ENCODE data around the gene QSOX2. TPM values are rescaled to one million over a fixed set of nuclear protein-coding genes. Genes with fewer than 3 reads are reported as not detected.

The QSOX2 gene
- total RNA-seq, 1 donor from 2014 or later = 14.0 TPM

GRCh38 chr9:136157477-136158265 is 87.9 kb downstream of the QSOX2 start:
- TF ChIP-seq, protein P1, sequence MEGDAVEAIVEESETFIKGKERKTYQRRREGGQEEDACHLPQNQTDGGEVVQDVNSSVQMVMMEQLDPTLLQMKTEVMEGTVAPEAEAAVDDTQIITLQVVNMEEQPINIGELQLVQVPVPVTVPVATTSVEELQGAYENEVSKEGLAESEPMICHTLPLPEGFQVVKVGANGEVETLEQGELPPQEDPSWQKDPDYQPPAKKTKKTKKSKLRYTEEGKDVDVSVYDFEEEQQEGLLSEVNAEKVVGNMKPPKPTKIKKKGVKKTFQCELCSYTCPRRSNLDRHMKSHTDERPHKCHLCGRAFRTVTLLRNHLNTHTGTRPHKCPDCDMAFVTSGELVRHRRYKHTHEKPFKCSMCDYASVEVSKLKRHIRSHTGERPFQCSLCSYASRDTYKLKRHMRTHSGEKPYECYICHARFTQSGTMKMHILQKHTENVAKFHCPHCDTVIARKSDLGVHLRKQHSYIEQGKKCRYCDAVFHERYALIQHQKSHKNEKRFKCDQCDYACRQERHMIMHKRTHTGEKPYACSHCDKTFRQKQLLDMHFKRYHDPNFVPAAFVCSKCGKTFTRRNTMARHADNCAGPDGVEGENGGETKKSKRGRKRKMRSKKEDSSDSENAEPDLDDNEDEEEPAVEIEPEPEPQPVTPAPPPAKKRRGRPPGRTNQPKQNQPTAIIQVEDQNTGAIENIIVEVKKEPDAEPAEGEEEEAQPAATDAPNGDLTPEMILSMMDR (IDR thresholded peaks at IDR 0.05; ENCODE audit: unreplicated experiment) = no peak
- no peaks in the 10 kb centered on the region for H3K9me3 Mint-ChIP-seq (ENCODE audit: unreplicated experiment)
- no peak overlapping the region for H3K4me3 Mint-ChIP-seq (ENCODE audit: unreplicated experiment)
- no peaks in the 10 kb centered on the region for H3K36me3 Mint-ChIP-seq (ENCODE audit: low read depth, unreplicated experiment)
- no peak for DNase-seq (ENCODE audit: low spot score)
- no peak overlapping the region for H3K27ac Mint-ChIP-seq (ENCODE audit: unreplicated experiment)
- peaks cover 3% of the 10 kb centered on the region for H3K27me3 Mint-ChIP-seq (ENCODE audit: unreplicated experiment)
- no peaks in the 10 kb centered on the region for H3K4me1 Mint-ChIP-seq (ENCODE audit: unreplicated experiment)

Other genes starting within 250 kb of the QSOX2 start
- gene NACC2, start 150.5 kb downstream of the QSOX2 start, total RNA-seq (ENCODE audit: unreplicated experiment) = 9.6 TPM
- 33.6 TPM for gene TMEM250, start 126.9 kb downstream of the QSOX2 start, total RNA-seq (ENCODE audit: unreplicated experiment)
- not detected for gene LHX3, start 40.7 kb downstream of the QSOX2 start, total RNA-seq (ENCODE audit: unreplicated experiment)
- 0.05 TPM for gene CCDC187, start 58.3 kb upstream of the QSOX2 start, total RNA-seq (ENCODE audit: unreplicated experiment)
- gene GPSM1, start 81.7 kb upstream of the QSOX2 start, total RNA-seq (ENCODE audit: unreplicated experiment) = 31.7 TPM
- gene DNLZ, start 117.9 kb upstream of the QSOX2 start, total RNA-seq (ENCODE audit: unreplicated experiment) = 14.5 TPM
- 0.41 TPM for gene CARD9, start 127.9 kb upstream of the QSOX2 start, total RNA-seq (ENCODE audit: unreplicated experiment)
- gene SNAPC4, start 154.4 kb upstream of the QSOX2 start, total RNA-seq (ENCODE audit: unreplicated experiment) = 13.5 TPM
- 45.0 TPM for gene ENTR1, start 164.8 kb upstream of the QSOX2 start, total RNA-seq (ENCODE audit: unreplicated experiment)
- 61.3 TPM for gene PMPCA, start 164.8 kb upstream of the QSOX2 start, total RNA-seq (ENCODE audit: unreplicated experiment)
- gene INPP5E, start 194.0 kb upstream of the QSOX2 start, total RNA-seq (ENCODE audit: unreplicated experiment) = 23.6 TPM
- 79.5 TPM for gene SEC16A, start 237.2 kb upstream of the QSOX2 start, total RNA-seq (ENCODE audit: unreplicated experiment)